H1 (cell line): ENCODE data around the gene PPP1R14C.

Source experiments
- CREB1 ChIP-seq: IDR thresholded peaks from 2 replicates; pipeline ENCODE4 v1.6.1; 2012; ENCODE audit warnings: inconsistent platforms
- EGR1 ChIP-seq: IDR thresholded peaks from 2 replicates; pipeline ENCODE4 v1.6.1; 2011; ENCODE audit warnings: low read depth, low read length, borderline replicate concordance
- JUN ChIP-seq: IDR thresholded peaks from 2 replicates; pipeline ENCODE4 v1.6.1; 2011; ENCODE audit warnings: low read depth, mild to moderate bottlenecking, improper control_type of control experiment, low read length
- NRF1 ChIP-seq: IDR thresholded peaks from 2 replicates; pipeline ENCODE4 v1.6.1; 2011; ENCODE audit warnings: mild to moderate bottlenecking, low read depth, low read length, improper control_type of control experiment
- TF ChIP-seq, protein P1 (sequence below), 3 experiments: IDR thresholded peaks; 1 replicate in 2 of 3; 2 replicates in 1 of 3; pipeline versions ENCODE4 v1.5.1 to v1.6.1; 2011; ENCODE audit warnings: low read length in 3 of 3, mild to moderate bottlenecking in 3 of 3, inconsistent platforms in 2 of 3, low read depth in 1 of 3, moderate library complexity in 1 of 3; ENCODE audit not compliant: insufficient read depth in 1 of 3; ENCODE audit errors: control extremely low read depth in 1 of 3

GRCh38 chr6:150236114-150236513 is 93.3 kb downstream of the PPP1R14C start:
- TF ChIP-seq, protein P1, sequence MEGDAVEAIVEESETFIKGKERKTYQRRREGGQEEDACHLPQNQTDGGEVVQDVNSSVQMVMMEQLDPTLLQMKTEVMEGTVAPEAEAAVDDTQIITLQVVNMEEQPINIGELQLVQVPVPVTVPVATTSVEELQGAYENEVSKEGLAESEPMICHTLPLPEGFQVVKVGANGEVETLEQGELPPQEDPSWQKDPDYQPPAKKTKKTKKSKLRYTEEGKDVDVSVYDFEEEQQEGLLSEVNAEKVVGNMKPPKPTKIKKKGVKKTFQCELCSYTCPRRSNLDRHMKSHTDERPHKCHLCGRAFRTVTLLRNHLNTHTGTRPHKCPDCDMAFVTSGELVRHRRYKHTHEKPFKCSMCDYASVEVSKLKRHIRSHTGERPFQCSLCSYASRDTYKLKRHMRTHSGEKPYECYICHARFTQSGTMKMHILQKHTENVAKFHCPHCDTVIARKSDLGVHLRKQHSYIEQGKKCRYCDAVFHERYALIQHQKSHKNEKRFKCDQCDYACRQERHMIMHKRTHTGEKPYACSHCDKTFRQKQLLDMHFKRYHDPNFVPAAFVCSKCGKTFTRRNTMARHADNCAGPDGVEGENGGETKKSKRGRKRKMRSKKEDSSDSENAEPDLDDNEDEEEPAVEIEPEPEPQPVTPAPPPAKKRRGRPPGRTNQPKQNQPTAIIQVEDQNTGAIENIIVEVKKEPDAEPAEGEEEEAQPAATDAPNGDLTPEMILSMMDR (IDR thresholded peaks at IDR 0.05; ENCODE audit: control extremely low read depth in 1 of 3, insufficient read depth in 1 of 3, low read depth in 1 of 3, low read length in 3 of 3): no peak
- no peak for TF ChIP-seq CREB1
- no peak for TF ChIP-seq JUN
- no peak for TF ChIP-seq EGR1
- no peak for TF ChIP-seq NRF1
